Liver (tissue), 9 donors: ENCODE measurements around the gene PPME1. TPM values are rescaled to one million over a fixed set of nuclear protein-coding genes. Genes with fewer than 3 reads are reported as not detected.

Experiments used
- DNase-seq: peaks from one replicate; pipeline ENCODE4 v3.0.0-alpha.2; 2017; ENCODE audit warnings: low spot score
- H3K27ac ChIP-seq, 2 donors: one replicate each; pipeline ENCODE4 v1.7.0; 2013; ENCODE audit warnings: inconsistent platforms in 2 of 2, low read length in 2 of 2, control low read depth in 1 of 2, low read depth in 1 of 2, mild to moderate bottlenecking in 1 of 2
- H3K27me3 ChIP-seq, 4 donors: one replicate each; pipeline versions ENCODE4 v1.6.1 to v1.7.0; 2013; ENCODE audit warnings: low read length in 3 of 4, inconsistent platforms in 1 of 4, mild to moderate bottlenecking in 1 of 4, moderate library complexity in 1 of 4; ENCODE audit not compliant: control insufficient read depth in 4 of 4, insufficient read depth in 4 of 4
- H3K36me3 ChIP-seq, 4 donors: one replicate each; pipeline versions ENCODE4 v1.6.1 to v1.7.0; 2013; ENCODE audit warnings: low read length in 3 of 4, mild to moderate bottlenecking in 3 of 4, low read depth in 1 of 4, moderate library complexity in 1 of 4; ENCODE audit not compliant: control insufficient read depth in 4 of 4, insufficient read depth in 3 of 4
- H3K4me1 ChIP-seq, 4 donors: one replicate each; pipeline versions ENCODE4 v1.6.1 to v1.7.0; 2013; ENCODE audit warnings: low read length in 3 of 4, mild to moderate bottlenecking in 3 of 4, moderate library complexity in 1 of 4; ENCODE audit not compliant: control insufficient read depth in 4 of 4, insufficient read depth in 4 of 4
- H3K4me3 ChIP-seq, 3 donors: one replicate each; pipeline versions ENCODE4 v1.6.1 to v1.7.0; 2013; ENCODE audit warnings: low read length in 3 of 3, control low read depth in 1 of 3, low read depth in 1 of 3, mild to moderate bottlenecking in 1 of 3
- H3K9ac ChIP-seq, 2 donors: one replicate each; pipeline ENCODE4 v1.7.0; 2013; ENCODE audit warnings: low read length in 2 of 2, mild to moderate bottlenecking in 2 of 2, moderate library complexity in 2 of 2, control low read depth in 1 of 2, low read depth in 1 of 2
- H3K9me3 ChIP-seq, 4 donors: one replicate each; pipeline versions ENCODE4 v1.6.1 to v1.7.0; 2013; ENCODE audit warnings: low read length in 3 of 4; ENCODE audit not compliant: control insufficient read depth in 4 of 4
- ATF3 ChIP-seq: IDR thresholded peaks from 2 replicates; pipeline ENCODE4 v1.6.1; 2016; ENCODE audit warnings: antibody characterized with exemption
- CTCF ChIP-seq: fragments of 150-350 bp; IDR thresholded peaks from 2 replicates; pipeline ENCODE4 v1.5.1; 2017; ENCODE audit warnings: improper control_type of control experiment, low read depth, low read length; ENCODE audit not compliant: missing input control
- FOXA1 ChIP-seq: IDR thresholded peaks from 2 replicates; pipeline ENCODE4 v1.6.1; 2016; ENCODE audit warnings: antibody characterized with exemption
- FOXA2 ChIP-seq: IDR thresholded peaks from 2 replicates; pipeline ENCODE4 v1.6.1; 2016; ENCODE audit warnings: antibody characterized with exemption
- GABPA ChIP-seq, 2 donors: IDR thresholded peaks in 1 of 2; conservative IDR thresholded peaks in 1 of 2; 2 replicates each; pipeline ENCODE4 v1.6.1; 2016; ENCODE audit warnings: antibody characterized with exemption in 2 of 2, mild to moderate bottlenecking in 1 of 2, moderate library complexity in 1 of 2
- HNF4A ChIP-seq, 2 donors: conservative IDR thresholded peaks; 2 replicates each; pipeline ENCODE4 v1.6.1; 2016; ENCODE audit warnings: antibody characterized with exemption in 2 of 2, mild to moderate bottlenecking in 2 of 2
- HNF4G ChIP-seq: IDR thresholded peaks from 2 replicates; pipeline ENCODE4 v1.6.1; 2016; ENCODE audit warnings: antibody characterized with exemption
- JUND ChIP-seq, 2 donors: IDR thresholded peaks; 2 replicates each; pipeline ENCODE4 v1.6.1; 2016; ENCODE audit warnings: antibody characterized with exemption in 2 of 2
- NR2F2 ChIP-seq: IDR thresholded peaks from 2 replicates; pipeline ENCODE4 v1.6.1; 2016; ENCODE audit warnings: antibody characterized with exemption
- RAD21 ChIP-seq, 2 donors: IDR thresholded peaks; 2 replicates each; pipeline ENCODE4 v1.6.1; 2016; ENCODE audit warnings: antibody characterized with exemption in 2 of 2, mild to moderate bottlenecking in 2 of 2
- TAF1 ChIP-seq: conservative IDR thresholded peaks from 2 replicates; pipeline ENCODE4 v1.6.1; 2016; ENCODE audit warnings: antibody characterized with exemption, mild to moderate bottlenecking
- WGBS: extraction: QIAGEN DNeasy Blood & Tissue Kit; methylation state at CpG from one replicate; pipeline ENCODE4 v1.1.7; 2013; 5-methylcytosine and 5-hydroxymethylcytosine counted together
- polyA plus RNA-seq, 2 donors: library from polyadenylated mRNA; stranded (reverse) in 1 of 2; unstranded in 1 of 2; fragments of 200-250 nt in 1 of 2; fragments of >200 nt in 1 of 2; fragmentation: Nextera tagmentation in 1 of 2; extraction: Ambion mirVana in 1 of 2; gene quantifications; one replicate each; pipeline versions ENCODE4 v1.2.1 to v1.2.3, GENCODE V29; 2013 to 2015
- total RNA-seq, 2 donors: library from RNA; depleted of rRNA; stranded (reverse); fragments of >200 nt; gene quantifications; one replicate each; pipeline ENCODE4 v1.2.3, GENCODE V29; 2014
- TF ChIP-seq, protein P1 (sequence below): IDR thresholded peaks from 2 replicates; pipeline ENCODE4 v1.6.1; 2016; ENCODE audit warnings: antibody characterized with exemption
- donor health status: healthy.
- donor health status: healthy.
- donor health status: healthy.
- donor health status: healthy.
- donor health status: healthy.

Gene PPME1
- total and polyA plus RNA-seq, 4 donors, result 9.1 to 47.4 (median 13.6) TPM

GRCh38 chr11:74237541-74237940 is 66.5 kb downstream of the PPME1 start:
- Histone ChIP-seq H3K36me3 (peaks cover 6 to 25% (median 20%) of the 10 kb centered on the region in 4 donors), H3K27ac (no peak overlapping the region), H3K27me3 (no peaks in the 10 kb centered on the region), H3K9me3 (no peaks in the 10 kb centered on the region), H3K4me1 (no peaks in the 10 kb centered on the region), H3K4me3 (no peak overlapping the region), H3K9ac (no peak overlapping the region)
- DNase-seq, result no peak
- no peak for TF ChIP-seq CTCF
- no peak for TF ChIP-seq JUND (IDR thresholded peaks at IDR 0.05)
- TF ChIP-seq, protein P1, sequence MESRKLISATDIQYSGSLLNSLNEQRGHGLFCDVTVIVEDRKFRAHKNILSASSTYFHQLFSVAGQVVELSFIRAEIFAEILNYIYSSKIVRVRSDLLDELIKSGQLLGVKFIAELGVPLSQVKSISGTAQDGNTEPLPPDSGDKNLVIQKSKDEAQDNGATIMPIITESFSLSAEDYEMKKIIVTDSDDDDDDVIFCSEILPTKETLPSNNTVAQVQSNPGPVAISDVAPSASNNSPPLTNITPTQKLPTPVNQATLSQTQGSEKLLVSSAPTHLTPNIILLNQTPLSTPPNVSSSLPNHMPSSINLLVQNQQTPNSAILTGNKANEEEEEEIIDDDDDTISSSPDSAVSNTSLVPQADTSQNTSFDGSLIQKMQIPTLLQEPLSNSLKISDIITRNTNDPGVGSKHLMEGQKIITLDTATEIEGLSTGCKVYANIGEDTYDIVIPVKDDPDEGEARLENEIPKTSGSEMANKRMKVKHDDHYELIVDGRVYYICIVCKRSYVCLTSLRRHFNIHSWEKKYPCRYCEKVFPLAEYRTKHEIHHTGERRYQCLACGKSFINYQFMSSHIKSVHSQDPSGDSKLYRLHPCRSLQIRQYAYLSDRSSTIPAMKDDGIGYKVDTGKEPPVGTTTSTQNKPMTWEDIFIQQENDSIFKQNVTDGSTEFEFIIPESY, result no peak
- TF ChIP-seq FOXA1, result no peak
- TF ChIP-seq ATF3, result no peak
- TF ChIP-seq TAF1, result no peak
- 94% methylated on average over 2 of the region's 2 CpGs for WGBS

- TF ChIP-seq, protein P1, result no peak
- no peak for TF ChIP-seq GABPA (IDR thresholded peaks at IDR 0.05 in 1 of 2, conservative IDR thresholded peaks at IDR 0.05 in 1 of 2)
- no peak for TF ChIP-seq NR2F2
- peaks cover 6 to 25% (median 21%) of the 10 kb centered on the region in 4 donors for H3K36me3 ChIP-seq
These were observed 67.2 kb downstream of the PPME1 start for GRCh38 chr11:74238243-74238642.

GRCh38 chr11:74248469-74248868 is 77.4 kb downstream of the PPME1 start:
- Histone ChIP-seq H3K36me3 (peaks cover 8 to 36% (median 12%) of the 10 kb centered on the region in 4 donors), H3K27me3 (no peaks in the 10 kb centered on the region), H3K9ac (no peak overlapping the region), H3K27ac (no peak overlapping the region), H3K4me1 (no peaks in the 10 kb centered on the region), H3K9me3 (no peaks in the 10 kb centered on the region), H3K4me3 (no peak overlapping the region)
- no peak for DNase-seq
- TF ChIP-seq HNF4A (conservative IDR thresholded peaks at IDR 0.05) (no peak), NR2F2 (no peak), HNF4G (no peak), FOXA2 (no peak), RAD21 (IDR thresholded peaks at IDR 0.05) (no peak), FOXA1 (no peak), ATF3 (no peak), GABPA (IDR thresholded peaks at IDR 0.05 in 1 of 2, conservative IDR thresholded peaks at IDR 0.05 in 1 of 2) (no peak)
- WGBS, result 98% methylated on average over 1 of the region's 1 CpG

More at GRCh38 chr11:74238243-74238642, 67.2 kb downstream of the PPME1 start:
- Histone ChIP-seq H3K4me1 (no peaks in the 10 kb centered on the region), H3K27ac (no peak overlapping the region), H3K27me3 (no peaks in the 10 kb centered on the region), H3K9me3 (no peaks in the 10 kb centered on the region), H3K4me3 (no peak overlapping the region), H3K9ac (no peak overlapping the region)
- 100% methylated on average over 1 of the region's 1 CpG for WGBS
- DNase-seq, result no peak
